NCI-H2171 (cell line): ENCODE results near the gene COX6B2.

ENCODE experiments used
- DNase-seq: peaks from one replicate; lab custom pipeline; 2025; lab: John Stamatoyannopoulos, UW

The COX6B2 gene

DNA sequence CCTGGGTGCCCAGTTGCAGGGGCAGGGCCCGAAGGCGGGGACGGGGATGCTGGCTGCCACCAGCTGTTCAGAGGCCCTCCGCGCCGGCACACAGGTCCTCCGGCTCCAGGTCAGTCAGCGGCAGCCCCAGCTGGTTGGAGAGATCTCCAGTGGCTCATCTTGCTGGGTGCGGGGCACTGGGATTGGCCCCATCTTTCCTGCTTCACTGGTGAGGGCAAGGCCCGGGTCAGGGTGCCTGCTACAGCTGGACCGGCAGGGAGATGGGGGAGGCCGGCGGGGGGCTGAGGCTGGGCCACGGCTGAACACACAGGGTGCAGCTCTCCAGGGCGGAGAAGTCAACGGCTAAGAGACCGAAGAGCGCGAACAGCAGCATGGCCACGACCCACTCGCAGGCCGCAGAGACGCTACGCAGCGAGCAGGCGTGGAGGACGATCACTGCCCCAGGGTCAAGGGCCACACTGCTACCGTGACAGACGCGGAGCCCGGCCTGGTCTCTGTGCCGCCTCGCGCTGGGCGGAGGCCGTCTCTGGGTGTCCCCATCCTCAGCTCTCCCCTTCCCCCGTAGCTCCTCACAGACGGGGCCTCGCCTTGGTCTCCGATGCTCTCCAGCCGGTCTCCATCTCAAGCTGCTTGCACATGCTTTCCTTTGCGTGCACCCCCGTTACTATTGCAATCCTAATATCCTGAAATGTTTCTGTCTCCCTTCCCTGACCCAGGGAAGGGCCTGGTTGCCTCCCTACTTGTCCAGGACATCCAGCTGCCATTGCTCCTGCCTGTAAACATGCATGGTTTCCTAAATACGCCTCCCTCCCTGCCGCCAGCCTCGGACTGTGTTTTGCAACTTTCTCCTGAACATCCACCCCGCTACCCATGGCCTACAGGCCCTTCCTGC lies 41.7 kb downstream of the COX6B2 start:
- no peak for DNase-seq

DNA sequence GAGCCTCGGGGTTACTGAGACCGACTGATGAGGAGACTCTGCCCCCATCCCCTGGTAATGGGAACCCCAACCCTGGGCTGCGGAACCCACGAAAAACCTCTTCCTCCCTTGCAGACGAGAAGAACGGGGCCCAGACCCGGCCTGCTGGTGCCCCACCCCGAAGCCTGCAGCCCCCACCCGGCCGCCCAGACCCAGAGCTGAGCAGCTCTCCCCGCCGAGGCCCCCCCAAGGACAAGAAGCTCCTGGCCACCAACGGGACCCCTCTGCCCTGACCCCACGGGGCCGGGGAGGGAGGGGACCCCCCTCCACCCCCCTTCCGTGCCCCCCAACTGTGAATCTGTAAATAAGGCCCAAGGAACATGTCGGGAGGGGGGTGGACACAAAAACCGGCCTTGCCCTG lies 42.7 kb downstream of the COX6B2 start:
- DNase-seq = no peak

DNA sequence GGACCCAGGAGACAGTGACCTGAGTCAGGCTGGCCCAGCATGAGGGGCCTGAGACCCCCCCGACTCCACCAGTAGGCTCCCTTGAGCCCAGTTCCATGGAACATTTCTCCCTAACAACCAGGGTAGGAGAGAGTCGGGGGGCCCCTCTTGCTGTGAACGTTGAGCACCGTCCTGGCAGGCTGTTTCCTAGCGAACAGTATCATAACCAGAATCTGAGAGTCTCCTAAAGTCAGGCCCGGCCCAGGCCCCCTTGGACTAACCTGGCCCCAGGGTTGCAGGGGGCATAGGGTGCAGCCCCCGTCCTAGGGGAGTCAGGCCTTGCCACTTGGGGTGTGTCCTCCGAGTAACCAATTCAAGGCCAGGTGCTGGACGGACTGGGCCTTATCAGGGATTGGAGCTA lies 43.1 kb downstream of the COX6B2 start:
- DNase-seq = no peak

DNA sequence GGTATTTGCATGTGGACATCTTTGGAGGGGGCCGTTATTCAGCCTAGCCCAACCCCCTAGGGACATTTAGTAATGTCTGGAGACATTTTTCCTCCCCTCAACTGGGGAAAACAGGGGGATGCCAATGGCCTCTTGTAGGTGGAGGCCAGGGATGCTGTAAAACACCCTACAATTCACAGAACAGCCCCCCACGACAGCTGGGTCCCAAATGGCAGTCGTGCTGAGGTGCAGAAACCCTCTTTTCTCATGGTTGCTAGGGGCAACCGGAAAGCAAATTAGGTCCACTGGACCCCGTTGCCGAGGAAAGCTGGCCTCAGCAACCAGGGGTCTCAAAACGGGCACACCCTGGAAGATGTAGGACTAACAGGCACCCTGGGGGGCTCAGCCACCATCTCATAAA lies 44.0 kb downstream of the COX6B2 start:
- no peak for DNase-seq

DNA sequence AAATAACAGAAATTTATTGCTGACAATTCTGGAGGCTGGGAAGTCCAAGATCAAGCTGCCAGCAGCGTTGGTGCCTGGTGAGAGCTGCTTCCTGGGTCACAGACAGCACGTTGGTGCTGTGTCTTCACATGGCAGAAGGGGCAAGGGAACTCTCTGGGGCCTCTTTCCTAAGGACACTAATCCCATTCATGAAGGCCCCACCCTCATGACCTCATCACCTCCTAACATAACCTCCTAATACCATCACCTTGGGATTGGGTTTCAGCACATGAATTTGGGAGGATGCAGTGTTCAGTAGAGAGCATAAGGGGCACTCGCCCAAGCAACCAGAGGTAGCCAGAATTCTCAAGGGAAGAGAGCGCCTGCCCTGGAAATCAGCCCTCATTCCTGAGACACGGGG lies 45.1 kb downstream of the COX6B2 start:
- DNase-seq = no peak

DNA sequence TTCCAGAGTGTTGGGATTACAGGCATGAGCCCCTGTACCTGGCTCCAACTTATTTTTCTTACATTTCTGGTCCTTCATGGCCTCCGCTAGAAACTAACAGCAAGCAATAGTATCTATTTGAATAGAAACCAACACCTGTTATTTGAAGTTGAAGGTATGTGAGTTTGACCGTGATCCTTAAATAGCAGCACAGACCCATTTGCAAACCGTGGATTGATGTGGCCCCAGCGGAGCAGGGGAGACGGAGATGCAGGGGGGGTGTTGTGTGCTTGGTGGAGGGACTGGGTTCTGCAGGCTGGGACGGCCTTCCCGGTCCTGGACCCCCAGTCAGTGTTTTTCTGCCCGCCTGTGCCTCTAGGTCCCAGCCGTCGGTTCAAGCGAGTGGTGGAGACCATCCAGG lies 46.2 kb downstream of the COX6B2 start:
- no peak for DNase-seq

DNA sequence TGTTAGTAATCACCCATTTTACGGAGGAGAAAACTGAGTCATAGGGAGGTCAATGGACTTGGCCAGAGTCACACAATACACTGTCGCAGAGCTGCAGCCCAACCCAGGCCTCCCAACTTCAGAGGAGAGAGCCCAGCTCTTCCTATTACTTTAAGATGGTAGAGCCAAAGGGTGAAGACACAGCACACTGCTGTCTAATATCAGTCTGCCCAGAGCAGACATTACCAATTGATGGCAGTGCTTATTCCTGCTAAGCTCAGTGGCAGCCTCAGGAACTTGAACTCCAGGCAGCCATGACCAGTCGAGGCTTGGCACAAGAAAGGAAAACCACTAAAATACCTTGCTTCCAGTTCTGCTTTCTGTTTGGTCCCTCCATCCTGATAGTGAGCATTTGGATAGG lies 47.8 kb downstream of the COX6B2 start:
- no peak for DNase-seq

DNA sequence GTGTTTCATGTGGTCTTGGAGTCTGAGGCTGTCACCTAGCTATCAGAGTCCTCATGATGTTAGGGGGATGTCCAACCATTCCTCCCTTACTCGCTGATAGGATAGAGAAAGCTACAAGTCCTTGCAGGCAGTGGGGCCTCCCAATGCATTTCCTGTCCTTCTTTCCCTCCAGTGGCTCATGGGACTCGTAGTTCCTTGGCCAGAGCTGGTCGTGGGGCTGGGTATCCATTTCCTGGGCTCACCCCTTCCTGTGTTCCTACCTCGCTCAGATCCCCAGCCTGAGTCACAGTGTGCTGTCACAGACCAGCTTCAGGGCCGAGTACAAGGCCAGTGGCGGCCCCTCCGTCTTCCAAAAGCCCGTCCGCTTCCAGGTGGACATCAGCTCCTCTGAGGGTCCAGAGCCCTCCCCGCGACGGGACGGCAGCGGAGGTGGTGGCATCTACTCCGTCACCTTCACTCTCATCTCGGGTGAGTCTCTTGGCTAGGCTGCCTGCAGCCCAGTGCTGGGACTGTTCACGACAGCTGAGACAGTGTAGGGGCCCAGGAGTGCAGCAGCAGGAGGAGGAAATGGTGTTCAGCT lies 48.4 kb downstream of the COX6B2 start:
- no peak for DNase-seq

DNA sequence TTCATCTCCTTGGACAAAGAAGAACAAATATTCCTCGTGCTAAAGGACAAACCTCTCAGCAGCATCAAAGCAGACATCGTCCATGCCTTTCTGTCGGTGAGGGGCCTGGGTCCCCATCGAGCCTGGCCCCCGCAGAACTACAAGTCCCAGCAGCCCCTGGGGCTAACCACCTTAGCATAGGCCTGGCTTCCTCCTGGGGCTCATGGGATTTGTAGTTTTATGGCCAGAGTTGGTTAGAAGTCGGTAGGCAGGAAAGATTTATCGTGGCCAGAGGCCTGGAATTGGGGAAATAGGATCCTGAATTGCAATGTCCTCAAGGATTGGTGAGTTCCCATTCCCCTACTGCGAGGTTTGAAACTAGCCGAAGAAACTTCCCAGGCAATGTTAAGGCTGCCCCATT lies 49.0 kb downstream of the COX6B2 start:
- peak; percentile 12 for DNase-seq

DNA sequence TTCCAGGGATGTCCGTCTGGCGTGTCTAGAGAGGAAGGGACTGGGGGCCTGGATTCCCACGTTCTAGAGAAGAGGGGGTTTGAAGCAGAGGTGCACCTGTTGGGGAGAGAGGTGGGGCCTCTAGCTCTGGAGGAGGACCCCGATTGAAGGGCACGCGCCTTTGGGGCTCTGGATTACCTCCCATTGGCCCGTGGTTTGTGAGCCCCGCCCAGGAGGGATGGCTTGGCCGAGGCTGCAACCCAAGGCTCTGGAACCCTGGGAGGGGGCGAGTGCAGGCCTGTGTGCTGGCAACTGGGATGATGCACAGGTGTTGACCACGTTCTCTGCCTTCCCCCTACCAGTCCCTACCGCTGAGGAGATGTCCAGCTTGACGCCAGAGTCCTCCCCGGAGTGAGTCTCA lies 49.5 kb downstream of the COX6B2 start:
- DNase-seq = no peak

DNA sequence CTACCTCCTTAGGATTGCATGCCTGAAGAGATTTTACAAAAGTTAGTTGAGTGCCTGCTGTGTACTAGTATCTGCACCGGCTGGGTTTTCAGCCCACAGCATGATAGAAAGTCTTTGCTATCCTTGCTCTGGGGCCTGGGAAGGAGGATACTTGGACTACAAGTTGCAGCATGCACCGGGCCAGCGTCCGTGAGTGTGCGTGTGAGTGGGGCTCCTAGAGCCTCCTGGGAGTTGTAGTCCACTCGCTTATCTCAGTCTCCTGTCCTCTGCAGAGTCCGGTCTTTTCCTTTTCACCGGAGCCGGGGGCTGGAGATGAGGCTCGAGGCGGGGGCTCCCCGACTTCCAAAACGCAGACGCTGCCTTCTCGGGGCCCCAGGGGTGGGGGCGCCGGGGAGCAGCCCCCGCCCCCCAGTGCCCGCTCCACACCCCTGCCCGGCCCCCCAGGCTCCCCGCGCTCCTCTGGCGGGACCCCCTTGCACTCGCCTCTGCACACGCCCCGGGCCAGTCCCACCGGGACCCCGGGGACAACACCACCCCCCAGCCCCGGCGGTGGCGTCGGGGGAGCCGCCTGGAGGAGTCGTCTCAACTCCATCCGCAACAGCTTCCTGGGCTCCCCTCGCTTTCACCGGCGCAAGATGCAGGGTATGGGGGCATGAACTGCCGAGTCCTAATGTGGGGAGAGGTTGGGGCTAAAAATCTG lies 50.1 kb downstream of the COX6B2 start:
- peak; percentile 18 for DNase-seq

DNA sequence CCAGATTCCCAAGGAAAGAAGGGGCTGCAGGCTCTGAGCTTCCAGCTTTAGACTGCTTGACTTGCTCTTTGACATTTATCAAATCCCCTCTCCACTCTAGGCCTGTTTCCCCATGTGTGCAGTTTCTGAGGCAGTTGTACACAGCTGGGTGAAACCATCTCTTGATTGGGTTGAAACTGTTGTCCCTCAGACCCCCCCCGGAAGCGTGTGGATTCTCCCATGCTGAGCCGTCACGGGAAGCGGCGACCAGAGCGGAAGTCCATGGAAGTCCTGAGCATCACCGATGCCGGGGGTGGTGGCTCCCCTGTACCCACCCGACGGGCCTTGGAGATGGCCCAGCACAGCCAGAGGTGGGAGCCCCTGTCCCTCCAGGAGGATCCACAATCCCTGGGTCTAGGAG lies 51.0 kb downstream of the COX6B2 start:
- no peak for DNase-seq

DNA sequence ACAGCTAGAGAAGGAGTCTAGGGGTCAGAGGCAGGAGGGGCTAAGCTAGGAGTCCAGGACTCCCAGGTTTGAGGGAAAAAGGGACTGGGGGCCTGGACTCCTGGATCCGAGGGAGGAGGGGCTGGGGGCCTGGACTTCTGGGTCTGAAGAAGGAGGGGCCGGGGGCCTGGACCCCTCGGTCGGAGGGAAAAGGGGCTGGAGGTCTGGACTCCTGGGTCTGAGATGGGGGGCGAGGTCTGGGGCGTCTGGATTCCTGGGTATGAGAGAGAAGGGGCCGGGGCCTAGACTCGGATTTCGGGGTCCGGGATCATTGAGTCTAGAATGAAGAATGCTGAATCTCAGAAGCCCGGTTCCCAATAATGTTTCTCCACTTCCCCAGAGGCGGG lies 52.2 kb downstream of the COX6B2 start:
- no peak for DNase-seq

DNA sequence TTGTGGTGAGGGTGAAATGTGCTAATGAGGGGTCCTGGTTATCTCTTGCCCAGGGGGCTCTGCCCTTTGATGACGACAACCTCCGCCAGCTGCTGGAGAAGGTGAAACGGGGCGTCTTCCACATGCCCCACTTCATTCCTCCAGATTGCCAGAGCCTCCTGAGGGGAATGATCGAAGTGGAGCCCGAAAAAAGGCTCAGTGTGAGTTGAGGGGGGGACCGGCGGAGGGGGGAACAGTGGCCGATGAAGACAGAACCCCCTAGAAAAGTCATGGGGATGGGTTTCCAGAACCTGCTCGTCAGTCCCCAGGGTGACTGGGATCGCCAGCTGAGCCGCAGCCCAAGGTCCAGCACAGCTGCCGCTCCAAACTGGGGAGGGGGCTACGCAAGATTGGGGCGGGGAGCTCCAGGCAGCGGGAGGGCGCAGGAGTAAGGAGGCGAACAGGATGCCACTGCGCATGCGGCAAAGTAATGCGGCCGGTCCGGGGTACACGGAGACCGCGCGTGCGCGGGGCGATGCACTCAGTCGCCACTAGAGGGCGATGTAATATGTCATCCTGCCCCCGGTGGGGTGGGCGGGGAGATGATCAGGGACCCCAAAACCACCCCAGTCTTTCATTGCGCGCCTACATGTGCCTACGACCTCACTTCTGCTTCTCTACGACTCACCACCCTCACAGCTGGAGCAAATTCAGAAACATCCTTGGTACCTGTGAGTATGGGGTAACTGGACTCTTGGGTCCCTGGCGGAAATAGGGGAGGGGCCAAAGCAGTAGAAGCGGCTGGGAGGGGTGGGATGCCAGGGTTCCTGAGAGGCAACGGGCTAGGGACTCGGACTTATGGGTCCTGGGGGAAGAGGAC lies 52.8 kb downstream of the COX6B2 start:
- no peak for DNase-seq

DNA sequence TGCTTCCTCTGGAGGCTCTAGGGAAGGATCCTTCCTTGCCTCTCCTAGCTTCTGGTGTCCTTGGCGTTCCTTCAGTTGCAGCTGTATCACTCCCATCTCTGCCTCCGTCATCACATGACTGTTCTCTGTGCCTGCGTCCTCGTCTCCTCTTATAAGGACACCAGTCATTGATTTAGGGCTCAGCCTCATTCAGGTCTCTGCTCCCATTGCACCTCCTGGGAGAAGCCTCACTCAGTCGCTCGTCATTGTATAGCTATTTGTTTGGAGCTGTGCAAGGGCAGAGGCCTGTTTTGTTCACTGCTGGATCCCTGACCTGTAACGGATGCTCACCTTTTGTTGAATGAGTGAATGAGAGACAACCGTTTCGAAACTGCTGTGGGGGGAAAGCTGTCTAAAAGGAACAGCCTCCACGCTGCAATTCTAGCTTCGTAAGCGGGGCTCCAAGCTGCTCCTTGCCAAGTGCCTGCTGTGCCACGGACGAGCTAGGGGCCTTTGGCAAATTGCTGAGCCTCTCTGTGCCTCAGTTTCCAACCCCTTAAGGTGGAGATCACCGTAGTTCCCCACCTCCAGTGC lies 53.5 kb downstream of the COX6B2 start:
- DNase-seq = no peak

DNA sequence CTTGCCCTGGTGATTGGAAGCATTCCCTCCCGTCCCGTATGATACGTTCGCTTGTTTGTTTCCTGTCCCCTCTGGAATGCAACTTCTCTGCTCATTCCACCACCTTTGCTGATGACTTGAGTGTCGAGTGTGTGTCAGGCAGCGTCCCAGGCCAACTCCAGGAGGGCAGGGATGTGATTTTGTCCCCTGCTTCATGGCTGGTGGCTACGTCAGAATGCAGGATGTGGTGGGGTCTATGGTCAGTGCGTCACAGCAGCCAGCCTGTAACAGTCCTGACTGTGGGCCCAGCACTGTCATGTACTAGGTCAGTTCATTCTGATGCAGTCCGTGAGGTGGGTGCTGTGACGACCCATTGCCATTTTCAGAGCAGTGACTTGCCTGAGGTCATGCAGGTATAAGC lies 54.5 kb downstream of the COX6B2 start:
- DNase-seq = no peak
